K562 (cell line): ENCODE measurements around the gene BAIAP2. TPM values are rescaled to one million over a fixed set of nuclear protein-coding genes. Genes with fewer than 3 reads are reported as not detected.
A peak's percentile ranks its signal among the peaks of the same experiment; 100 is the strongest.

Source experiments
- ATAC-seq: fragments of 200-7000 bp; cut with Tn5 transposase; 3 replicates; pipeline ENCODE4 v1.9.1; 2020; ENCODE audit warnings: moderate library complexity
- BruUV-seq: library from RNA; stranded (reverse); fragments of 400-500 nt; replicated peaks from 2 replicates; lab custom pipeline; 2021; lab: Mats Ljungman, UMichigan
- CTCF ChIA-PET: fragments of 300-600 bp; formaldehyde crosslinking; extraction: SDS; loops from one replicate; lab custom pipeline; 2021; ENCODE audit warnings: low intra/inter-chr PET ratio; lab: Yijun Ruan, JAX
- POLR2A ChIA-PET: fragments of 300-600, 350-650 bp; sonication (Branson Sonifier 250); formaldehyde crosslinking; extraction: SDS; loops from one replicate; lab custom pipeline; 2021; ENCODE audit warnings: antibody characterized with exemption, inconsistent platforms; lab: Yijun Ruan, JAX
- DNase-seq, 4 experiments: peaks; one replicate each; pipeline versions ENCODE4 v3.0.0 to v3.0.0-alpha.2; 2011 to 2018; ENCODE audit warnings: low spot score in 3 of 4, mixed read lengths in 3 of 4; ENCODE audit errors: extremely low read depth in 1 of 4
- FAIRE-seq: peaks from 2 replicates; lab custom pipeline; 2011; peaks lifted over from hg19 to GRCh38; lab: Jason Lieb, UNC
- H2AFZ ChIP-seq: 2 replicates; pipeline ENCODE4 v1.6.0; 2011; ENCODE audit warnings: low read depth, low read length, control low read depth, inconsistent platforms
- H3K27ac ChIP-seq: fragments of 200-600 bp; 3 replicates; pipeline ENCODE4 v1.8.0; 2011; ENCODE audit warnings: low read depth, mild to moderate bottlenecking, control low read depth, inconsistent platforms, low read length, moderate library complexity, mixed read lengths; ENCODE audit errors: extremely low read depth
- H3K27me3 ChIP-seq, 2 experiments: fragments of 300-600 bp in 1 of 2; 2 replicates in 1 of 2; 3 replicates in 1 of 2; pipeline versions ENCODE4 v1.6.0 to v1.8.0; 2011; ENCODE audit warnings: inconsistent platforms in 2 of 2, low read length in 2 of 2, mild to moderate bottlenecking in 1 of 2, mixed read lengths in 1 of 2, moderate library complexity in 1 of 2; ENCODE audit not compliant: control insufficient read depth in 2 of 2, insufficient read depth in 2 of 2
- H3K36me3 ChIP-seq: fragments of 300-600 bp; 3 replicates; pipeline ENCODE4 v1.8.0; 2011; ENCODE audit warnings: mild to moderate bottlenecking, low read length, inconsistent platforms; ENCODE audit not compliant: control insufficient read depth, insufficient read depth
- H3K4me1 ChIP-seq, 2 experiments: fragments of 200-600 bp in 1 of 2; replicated peaks in 1 of 2; 2 replicates in 1 of 2; 3 replicates in 1 of 2; pipeline versions ENCODE4 v1.5.1 to v1.8.0; 2011; ENCODE audit warnings: inconsistent platforms in 2 of 2, low read length in 2 of 2, mild to moderate bottlenecking in 1 of 2, mixed read lengths in 1 of 2, moderate library complexity in 1 of 2; ENCODE audit not compliant: control insufficient read depth in 2 of 2, insufficient read depth in 2 of 2
- H3K4me2 ChIP-seq: 2 replicates; pipeline ENCODE4 v1.6.1; 2011; ENCODE audit warnings: low read length, control low read depth, inconsistent platforms, mixed read lengths; ENCODE audit not compliant: insufficient read depth
- H3K4me3 ChIP-seq: fragments of 200-600 bp; sonication (generic), shearing (Covaris generic); 2 replicates; pipeline ENCODE4 v1.5.1; 2016; ENCODE audit warnings: control low read depth, inconsistent platforms
- H3K79me2 ChIP-seq: fragments of 200-600 bp; 3 replicates; pipeline ENCODE4 v1.8.0; 2011; ENCODE audit warnings: low read length, inconsistent platforms; ENCODE audit not compliant: control insufficient read depth, insufficient read depth
- H3K9ac ChIP-seq, 2 experiments: 2 replicates each; pipeline versions ENCODE4 v1.6.0 to v1.6.1; 2011; ENCODE audit warnings: low read depth in 2 of 2, low read length in 2 of 2, control low read depth in 1 of 2, inconsistent platforms in 1 of 2, mild to moderate bottlenecking in 1 of 2, mixed read lengths in 1 of 2; ENCODE audit not compliant: insufficient read depth in 1 of 2
- H3K9me1 ChIP-seq: one replicate; pipeline ENCODE4 v1.6.0; 2011; ENCODE audit warnings: inconsistent platforms, mild to moderate bottlenecking, low read length, moderate library complexity; ENCODE audit not compliant: control insufficient read depth, insufficient read depth
- H3K9me3 ChIP-seq: replicated peaks from 2 replicates; pipeline ENCODE4 v1.5.1; 2011; ENCODE audit warnings: low read depth, low read length, inconsistent platforms; ENCODE audit not compliant: control insufficient read depth, insufficient read depth
- H4K20me1 ChIP-seq: replicated peaks from 2 replicates; pipeline ENCODE4 v1.6.1; 2011; ENCODE audit warnings: low read length, inconsistent platforms, mixed read lengths; ENCODE audit not compliant: control insufficient read depth, insufficient read depth
- C11orf30 ChIP-seq: fragments of 450-650 bp; IDR thresholded peaks from 2 replicates; pipeline ENCODE4 v1.6.1; 2016; ENCODE audit warnings: low read depth, mild to moderate bottlenecking
- EZH2 ChIP-seq: IDR thresholded peaks from 2 replicates; pipeline ENCODE4 v1.6.1; 2012; ENCODE audit warnings: low read depth, mild to moderate bottlenecking, inconsistent platforms, low read length, borderline replicate concordance
- FOXM1 ChIP-seq, 2 experiments: fragments of 450-650 bp in 1 of 2; sonication (generic) in 1 of 2; formaldehyde crosslinking in 1 of 2; IDR thresholded peaks; 2 replicates each; pipeline versions ENCODE4 v1.6.1 to v1.9.0; 2017 to 2022; ENCODE audit warnings: low read depth in 2 of 2, mild to moderate bottlenecking in 2 of 2, missing genetic modification reagents in 1 of 2, moderate library complexity in 1 of 2
- GMEB1 ChIP-seq: fragments of 250-450 bp; sonication (Bioruptor Pico); IDR thresholded peaks from 2 replicates; pipeline ENCODE4 v1.4.0; 2020; ENCODE audit warnings: mild to moderate bottlenecking
- KDM5B ChIP-seq: fragments of 200-600 bp; sonication (generic); IDR thresholded peaks from 2 replicates; pipeline ENCODE4 v1.6.1; 2012; ENCODE audit warnings: low read depth, mild to moderate bottlenecking, moderate library complexity, low read length, control low read depth, inconsistent platforms; ENCODE audit not compliant: insufficient replicate concordance
- MEIS2 ChIP-seq: fragments of 450-650 bp; IDR thresholded peaks from 2 replicates; pipeline ENCODE4 v1.6.1; 2014; ENCODE audit warnings: mild to moderate bottlenecking; ENCODE audit not compliant: partially characterized antibody
- TRIM24 ChIP-seq, 2 experiments: fragments of 450-650 bp; IDR thresholded peaks; 2 replicates each; pipeline ENCODE4 v1.6.1; 2016
- WHSC1 ChIP-seq: IDR thresholded peaks from one replicate; pipeline ENCODE4 v1.6.1; 2012; ENCODE audit warnings: low read length, control low read depth, inconsistent platforms
- ZC3H8 ChIP-seq: fragments of 450-650 bp; IDR thresholded peaks from 2 replicates; pipeline ENCODE4 v1.6.1; 2017
- ZNF311 ChIP-seq: fragments of 250-450 bp; sonication (Bioruptor Pico); IDR thresholded peaks from 2 replicates; pipeline ENCODE4 v1.4.0; 2020; ENCODE audit warnings: mild to moderate bottlenecking, moderate library complexity
- WGBS: fragments of 100-300 bp; shearing (Covaris generic); methylation state at CpG from one replicate; pipeline ENCODE4 v1.1.6; 2016; ENCODE audit warnings: low coverage, mixed read lengths; ENCODE audit not compliant: insufficient coverage; ENCODE audit errors: missing lambda C conversion rate; 5-methylcytosine and 5-hydroxymethylcytosine counted together
- in situ Hi-C: fragments of 300-500 bp; cut with MboI; formaldehyde crosslinking; loops from 4 replicates; pipeline ENCODE4 v1.15.0; 2018; ENCODE audit warnings: inconsistent platforms, mixed read lengths
- intact Hi-C: fragments of 100-400 bp; cut with micrococcal nuclease; formaldehyde crosslinking; loops from 2 replicates; pipeline ENCODE4 v1.14.2; 2022
- polyA plus RNA-seq, 8 experiments: library from polyadenylated mRNA; depleted of rRNA in 4 of 8; stranded (reverse) in 5 of 8; unstranded in 3 of 8; fragments of >200 nt; fragmentation: Nextera tagmentation in 2 of 8; fragmentation: Illumina TruSeq in 1 of 8; extraction: Ambion mirVana in 2 of 8; extraction: Trizol in 1 of 8; gene quantifications; 2 replicates each; pipeline versions ENCODE4 v1.2.1 to v1.2.3, GENCODE V29; 2011 to 2014; ENCODE audit warnings: inconsistent platforms in 1 of 8, missing spikeins in 1 of 8
- total RNA-seq, 7 experiments: library from RNA; depleted of rRNA in 6 of 7; stranded (reverse); fragments of >200 nt in 6 of 7; fragmentation: Illumina TruSeq in 2 of 7; extraction: Trizol in 2 of 7; gene quantifications; 2 replicates each; pipeline versions ENCODE4 v1.2.1 to v1.2.3, GENCODE V29; 2011 to 2021; ENCODE audit warnings: low replicate concordance in 1 of 7
- TF ChIP-seq, protein P1 (sequence below): fragments of 450-650 bp; IDR thresholded peaks from 2 replicates; pipeline ENCODE4 v1.6.1; 2016; ENCODE audit warnings: low read depth

Gene BAIAP2
- total and polyA plus RNA-seq, 9 of the 15 experiments (the other 6 are each of a cell fraction or from before 2014, with no cell fraction given), result 2.3 to 51.6 (median 18.4) TPM

DNA sequence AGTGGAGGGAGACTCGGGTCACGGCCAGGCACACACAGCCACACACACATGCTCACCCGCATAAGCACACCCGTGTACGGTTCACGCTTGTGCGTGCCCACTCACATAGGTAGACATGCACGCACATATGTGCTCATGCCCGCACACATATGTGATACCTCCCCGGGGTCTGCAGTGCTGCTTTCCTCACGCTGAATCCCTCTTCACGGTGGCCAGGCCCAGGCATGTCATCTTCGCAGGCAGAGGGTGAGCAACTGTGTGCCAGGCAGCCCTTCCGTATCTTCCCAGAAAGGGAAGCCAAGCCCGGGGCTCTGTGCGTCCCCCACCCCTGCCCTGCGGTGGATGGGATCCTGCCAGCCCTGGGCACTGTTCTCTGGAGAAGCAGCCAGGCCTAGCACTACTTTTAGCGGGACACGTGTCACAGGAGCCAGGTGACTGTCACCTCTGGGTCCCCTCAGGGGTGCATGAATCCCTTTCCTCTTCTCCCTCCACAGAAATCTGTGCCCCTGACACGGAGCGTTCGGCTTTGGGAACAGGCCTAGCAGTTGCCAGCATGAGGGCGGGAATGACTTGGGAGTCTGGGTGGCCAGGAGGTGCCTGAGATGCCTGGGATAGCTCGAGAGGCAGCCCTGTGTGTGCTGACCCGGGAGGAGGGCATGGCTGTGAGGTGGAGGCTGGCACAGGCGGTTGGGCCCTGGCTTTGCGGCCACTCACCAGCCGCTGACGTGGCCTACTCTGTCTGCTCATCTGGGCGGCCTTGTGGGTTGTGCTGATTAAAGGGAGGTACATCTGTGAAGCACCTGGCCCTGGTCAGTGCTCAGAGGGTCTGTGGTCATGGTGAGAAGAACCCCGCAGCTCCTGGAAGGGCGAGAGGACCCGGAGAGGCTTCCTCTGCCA lies 47.5 kb downstream of the BAIAP2 start:
- Histone ChIP-seq H3K27me3 (no peaks in the 10 kb centered on the region), H2AFZ (no peak overlapping the region), H4K20me1 (peaks cover 5% of the 10 kb centered on the region; the same call in 1 of the 2 replicates), H3K79me2 (no peaks in the 10 kb centered on the region), H3K9me3 (no peaks in the 10 kb centered on the region), H3K4me2 (no peak overlapping the region), H3K36me3 (peaks cover 45% of the 10 kb centered on the region; the same call in 1 of the 3 replicates), H3K9ac (peak overlapping the region in 1 of 2 experiments; percentile 48; a peak in 2 of 4 replicates), H3K4me1 (peaks cover 0 to 55% of the 10 kb centered on the region in 2 experiments; a peak in 3 of 5 replicates), H3K9me1 (no peaks in the 10 kb centered on the region), H3K4me3 (no peak overlapping the region), H3K27ac (no peak overlapping the region)
- DNase-seq (no peak), ATAC-seq (no peak), FAIRE-seq (no peak)
- WGBS, result 90% methylated on average over 30 of the region's 33 CpGs
- no TSS peak for BruUV-seq
- intact Hi-C loops, result no loop called here
- in situ Hi-C loops, result no loop called here
- POLR2A ChIA-PET, result interaction anchor here (0.5 kb wide), 2 partner anchors 35 to 46 kb away, joined by 3 to 7 read pairs; no protein-coding TSS in a partner anchor
- CTCF ChIA-PET, result no interaction called here
- no peak for TF ChIP-seq EZH2
- TF ChIP-seq C11orf30, result no peak
- TF ChIP-seq KDM5B, result no peak
- no peak for TF ChIP-seq FOXM1 (IDR thresholded peaks at IDR 0.05; ENCODE audit: low read depth)
- no peak for TF ChIP-seq FOXM1 (CRISPR knock-in tag; IDR thresholded peaks at IDR 0.05; ENCODE audit: low read depth)
- TF ChIP-seq ZC3H8, result no peak
- TF ChIP-seq TRIM24 (IDR thresholded peaks at IDR 0.05), result no peak
- TF ChIP-seq ZNF311 (CRISPR knock-in tag), result no peak
- no peak for TF ChIP-seq WHSC1
- no peak for TF ChIP-seq MEIS2
- TF ChIP-seq GMEB1 (CRISPR knock-in tag), result no peak
- TF ChIP-seq, protein P1, sequence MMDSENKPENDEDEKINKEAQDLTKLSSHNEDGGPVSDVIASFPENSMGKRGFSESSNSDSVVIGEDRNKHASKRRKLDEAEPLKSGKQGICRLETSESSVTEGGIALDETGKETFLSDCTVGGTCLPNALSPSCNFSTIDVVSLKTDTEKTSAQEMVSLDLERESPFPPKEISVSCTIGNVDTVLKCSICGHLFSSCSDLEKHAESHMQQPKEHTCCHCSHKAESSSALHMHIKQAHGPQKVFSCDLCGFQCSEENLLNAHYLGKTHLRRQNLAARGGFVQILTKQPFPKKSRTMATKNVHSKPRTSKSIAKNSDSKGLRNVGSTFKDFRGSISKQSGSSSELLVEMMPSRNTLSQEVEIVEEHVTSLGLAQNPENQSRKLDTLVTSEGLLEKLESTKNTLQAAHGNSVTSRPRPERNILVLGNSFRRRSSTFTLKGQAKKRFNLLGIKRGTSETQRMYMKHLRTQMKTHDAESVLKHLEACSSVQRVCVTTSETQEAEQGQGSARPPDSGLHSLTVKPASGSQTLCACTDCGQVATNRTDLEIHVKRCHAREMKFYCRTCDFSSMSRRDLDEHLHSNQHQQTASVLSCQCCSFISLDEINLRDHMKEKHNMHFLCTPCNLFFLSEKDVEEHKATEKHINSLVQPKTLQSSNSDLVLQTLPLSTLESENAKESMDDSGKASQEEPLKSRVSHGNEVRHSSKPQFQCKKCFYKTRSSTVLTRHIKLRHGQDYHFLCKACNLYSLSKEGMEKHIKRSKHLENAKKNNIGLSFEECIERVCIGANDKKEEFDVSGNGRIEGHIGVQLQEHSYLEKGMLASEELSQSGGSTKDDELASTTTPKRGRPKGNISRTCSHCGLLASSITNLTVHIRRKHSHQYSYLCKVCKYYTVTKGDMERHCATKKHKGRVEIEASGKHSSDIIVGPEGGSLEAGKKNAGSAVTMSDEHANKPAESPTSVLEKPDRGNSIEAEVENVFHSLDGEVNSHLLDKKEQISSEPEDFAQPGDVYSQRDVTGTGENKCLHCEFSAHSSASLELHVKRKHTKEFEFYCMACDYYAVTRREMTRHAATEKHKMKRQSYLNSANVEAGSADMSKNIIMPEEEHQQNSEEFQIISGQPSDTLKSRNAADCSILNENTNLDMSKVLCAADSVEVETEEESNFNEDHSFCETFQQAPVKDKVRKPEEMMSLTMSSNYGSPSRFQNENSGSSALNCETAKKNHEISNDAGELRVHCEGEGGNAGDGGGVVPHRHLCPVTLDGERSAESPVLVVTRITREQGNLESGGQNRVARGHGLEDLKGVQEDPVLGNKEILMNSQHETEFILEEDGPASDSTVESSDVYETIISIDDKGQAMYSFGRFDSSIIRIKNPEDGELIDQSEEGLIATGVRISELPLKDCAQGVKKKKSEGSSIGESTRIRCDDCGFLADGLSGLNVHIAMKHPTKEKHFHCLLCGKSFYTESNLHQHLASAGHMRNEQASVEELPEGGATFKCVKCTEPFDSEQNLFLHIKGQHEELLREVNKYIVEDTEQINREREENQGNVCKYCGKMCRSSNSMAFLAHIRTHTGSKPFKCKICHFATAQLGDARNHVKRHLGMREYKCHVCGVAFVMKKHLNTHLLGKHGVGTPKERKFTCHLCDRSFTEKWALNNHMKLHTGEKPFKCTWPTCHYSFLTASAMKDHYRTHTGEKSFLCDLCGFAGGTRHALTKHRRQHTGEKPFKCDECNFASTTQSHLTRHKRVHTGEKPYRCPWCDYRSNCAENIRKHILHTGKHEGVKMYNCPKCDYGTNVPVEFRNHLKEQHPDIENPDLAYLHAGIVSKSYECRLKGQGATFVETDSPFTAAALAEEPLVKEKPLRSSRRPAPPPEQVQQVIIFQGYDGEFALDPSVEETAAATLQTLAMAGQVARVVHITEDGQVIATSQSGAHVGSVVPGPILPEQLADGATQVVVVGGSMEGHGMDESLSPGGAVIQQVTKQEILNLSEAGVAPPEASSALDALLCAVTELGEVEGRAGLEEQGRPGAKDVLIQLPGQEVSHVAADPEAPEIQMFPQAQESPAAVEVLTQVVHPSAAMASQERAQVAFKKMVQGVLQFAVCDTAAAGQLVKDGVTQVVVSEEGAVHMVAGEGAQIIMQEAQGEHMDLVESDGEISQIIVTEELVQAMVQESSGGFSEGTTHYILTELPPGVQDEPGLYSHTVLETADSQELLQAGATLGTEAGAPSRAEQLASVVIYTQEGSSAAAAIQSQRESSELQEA, result no peak
